Measurements from ENCODE around the gene IL17A. TPM values are rescaled to one million over a fixed set of nuclear protein-coding genes. Genes with fewer than 3 reads are reported as not detected.
"Not testable (repeated sequence)": the region's sequence is repeated elsewhere in the genome, so short reads cannot be mapped to it uniquely, and the experiment has no call there.

The IL17A gene
- total and polyA plus RNA-seq, 4 donors = 0.14 TPM; not detected in 3

- DNase-seq (no peak), ATAC-seq (ENCODE audit: insufficient read depth, low FRiP score) (peak; percentile 32)
- Histone ChIP-seq H3K9me3 (ENCODE audit: control insufficient read depth in 4 of 4, insufficient read depth in 3 of 4, low read length in 3 of 4) (peaks cover 0 to 5% (median 3%) of the 10 kb centered on the region in 4 donors), H3K4me1 (ENCODE audit: control insufficient read depth in 5 of 5, insufficient read depth in 5 of 5, low read length in 5 of 5) (no peaks in the 10 kb centered on the region), H3K4me3 (no peak overlapping the region), H3K27me3 (ENCODE audit: control insufficient read depth in 3 of 3, insufficient read depth in 3 of 3, low read length in 2 of 3) (no peaks in the 10 kb centered on the region), H3K9ac (ENCODE audit: insufficient read depth in 1 of 2, low read length in 2 of 2) (no peak overlapping the region), H3K27ac (ENCODE audit: low read depth in 1 of 2, low read length in 1 of 2) (no peak overlapping the region), H3K36me3 (ENCODE audit: control insufficient read depth in 4 of 4, insufficient read depth in 4 of 4, low read length in 4 of 4) (no peaks in the 10 kb centered on the region)
- 65 to 67% methylated on average over 3 of the region's 3 CpGs for WGBS, 2 donors
- no peak for TF ChIP-seq CTCF (IDR thresholded peaks at IDR 0.05; ENCODE audit: control extremely low read depth, extremely low read depth)
These were observed 21.7 kb upstream of the IL17A start for GRCh38 chr6:52164319-52165094.

- no peaks in the 10 kb centered on the region for H3K27me3 ChIP-seq (ENCODE audit: control insufficient read depth in 3 of 3, insufficient read depth in 3 of 3, low read length in 2 of 3)
- H3K9me3 ChIP-seq (ENCODE audit: control insufficient read depth in 4 of 4, insufficient read depth in 3 of 4, low read length in 3 of 4) = peaks cover 0 to 3% (median 0%) of the 10 kb centered on the region in 4 donors
- no peak overlapping the region for H3K4me3 ChIP-seq
- no peaks in the 10 kb centered on the region for H3K36me3 ChIP-seq (ENCODE audit: control insufficient read depth in 4 of 4, insufficient read depth in 4 of 4, low read length in 4 of 4)
- no peak for DNase-seq
- H3K27ac ChIP-seq (ENCODE audit: low read depth in 1 of 2, low read length in 1 of 2) = no peak overlapping the region
- no peak for ATAC-seq (ENCODE audit: insufficient read depth, low FRiP score)
- no peaks in the 10 kb centered on the region for H3K4me1 ChIP-seq (ENCODE audit: control insufficient read depth in 5 of 5, insufficient read depth in 5 of 5, low read length in 5 of 5)
- no peak overlapping the region for H3K9ac ChIP-seq (ENCODE audit: insufficient read depth in 1 of 2, low read length in 2 of 2)
- TF ChIP-seq CTCF (IDR thresholded peaks at IDR 0.05; ENCODE audit: control extremely low read depth, extremely low read depth) = no peak
- WGBS, 2 donors = 84 to 88% methylated on average over 1 of the region's 1 CpG
These were observed 18.9 kb upstream of the IL17A start for GRCh38 chr6:52167267-52167666.

- not testable (repeated sequence) for H3K27me3 ChIP-seq (ENCODE audit: control insufficient read depth in 3 of 3, insufficient read depth in 3 of 3, low read length in 2 of 3); H3K9me3 ChIP-seq (ENCODE audit: control insufficient read depth in 4 of 4, insufficient read depth in 3 of 4, low read length in 3 of 4); H3K36me3 ChIP-seq (ENCODE audit: control insufficient read depth in 4 of 4, insufficient read depth in 4 of 4, low read length in 4 of 4); DNase-seq; ATAC-seq (ENCODE audit: insufficient read depth, low FRiP score); H3K9ac ChIP-seq (ENCODE audit: insufficient read depth in 1 of 2, low read length in 2 of 2); H3K27ac ChIP-seq (ENCODE audit: low read depth in 1 of 2, low read length in 1 of 2); H3K4me3 ChIP-seq; H3K4me1 ChIP-seq (ENCODE audit: control insufficient read depth in 5 of 5, insufficient read depth in 5 of 5, low read length in 5 of 5)
- 31 to 33% methylated on average over 3 of the region's 3 CpGs for WGBS, 2 donors
These were observed 17.8 kb upstream of the IL17A start for GRCh38 chr6:52168351-52168750.

- DNase-seq (no peak), ATAC-seq (ENCODE audit: insufficient read depth, low FRiP score) (no peak)
- no peaks in the 10 kb centered on the region for H3K9me3 ChIP-seq (ENCODE audit: control insufficient read depth in 4 of 4, insufficient read depth in 3 of 4, low read length in 3 of 4)
- H3K36me3 ChIP-seq (ENCODE audit: control insufficient read depth in 4 of 4, insufficient read depth in 4 of 4, low read length in 4 of 4) = no peaks in the 10 kb centered on the region
- 93 to 98% methylated on average over 3 of the region's 3 CpGs for WGBS, 2 donors
- H3K4me1 ChIP-seq (ENCODE audit: control insufficient read depth in 5 of 5, insufficient read depth in 5 of 5, low read length in 5 of 5) = no peaks in the 10 kb centered on the region
- H3K9ac ChIP-seq (ENCODE audit: insufficient read depth in 1 of 2, low read length in 2 of 2) = no peak overlapping the region
- no peak overlapping the region for H3K27ac ChIP-seq (ENCODE audit: low read depth in 1 of 2, low read length in 1 of 2)
- H3K27me3 ChIP-seq (ENCODE audit: control insufficient read depth in 3 of 3, insufficient read depth in 3 of 3, low read length in 2 of 3) = no peaks in the 10 kb centered on the region
- H3K4me3 ChIP-seq = no peak overlapping the region
- TF ChIP-seq CTCF (IDR thresholded peaks at IDR 0.05; ENCODE audit: control extremely low read depth, extremely low read depth) = no peak
These were observed 12.1 kb upstream of the IL17A start for GRCh38 chr6:52174118-52174517.
